ENCODE data around the gene PLD1.
"Not testable (repeated sequence)": the region's sequence is repeated elsewhere in the genome, so short reads cannot be mapped to it uniquely, and the experiment has no call there.

Gene PLD1

DNA sequence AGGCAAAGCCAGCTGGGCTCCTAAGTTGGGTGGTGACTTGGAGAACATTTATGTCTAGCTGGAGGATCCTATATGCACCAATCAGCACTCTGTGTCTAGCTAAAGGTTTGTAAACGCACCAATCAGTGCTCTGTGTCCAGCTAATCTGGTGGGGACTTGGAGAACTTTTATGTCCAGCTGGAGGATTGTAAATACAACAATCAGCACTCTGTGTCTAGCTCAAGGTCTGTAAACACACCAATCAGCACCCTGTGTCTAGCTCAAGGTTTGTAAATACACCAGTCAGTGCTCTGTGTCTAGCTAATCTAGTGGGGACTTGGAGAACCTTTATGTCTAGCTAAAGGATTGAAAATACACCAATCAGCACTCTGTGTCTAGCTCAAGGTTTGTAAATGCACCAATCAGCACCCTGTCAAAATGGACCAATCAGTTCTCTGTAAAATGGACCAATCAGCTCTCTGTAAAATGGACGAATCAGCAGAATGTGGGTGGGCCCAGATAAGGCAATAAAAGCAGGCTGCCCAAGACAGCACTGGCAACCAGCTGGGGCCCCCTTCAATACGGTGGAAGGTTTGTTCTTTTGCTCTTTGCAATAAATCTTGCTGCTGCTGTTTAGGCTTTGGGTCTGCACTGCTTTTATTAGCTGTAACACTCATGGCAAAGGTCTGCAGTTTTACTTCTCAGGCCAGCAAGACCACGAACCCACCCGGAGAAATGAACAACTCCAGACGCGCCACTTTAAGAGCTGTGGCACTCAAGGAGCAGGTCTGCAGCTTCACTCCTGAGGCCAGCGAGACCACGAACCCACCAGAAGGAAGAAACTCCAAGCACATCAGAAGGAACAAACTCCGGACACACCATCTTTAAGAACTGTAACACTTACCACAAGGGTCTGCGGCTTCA lies 63.7 kb downstream of the PLD1 start:
- not testable (repeated sequence) for H3K4me3 ChIP-seq (ENCODE audit: low read depth, low read length); H4K12ac ChIP-seq (ENCODE audit: low read depth, low read length)
- WGBS (ENCODE audit: extremely low coverage, insufficient coverage, insufficient read length), result no CpG with 5 or more reads among the region's 11 CpGs

GRCh38 chr3:171745577-171746319 lies 64.5 kb downstream of the PLD1 start:
- H2BK5ac ChIP-seq (ENCODE audit: low read depth, low read length, poor library complexity), result no peak overlapping the region
- no peak overlapping the region for H3K23ac ChIP-seq (ENCODE audit: low read length)
- no peak overlapping the region for H2AFZ ChIP-seq (ENCODE audit: insufficient read depth, low read length, poor library complexity)
- H3K18ac ChIP-seq (ENCODE audit: low read length), result no peak overlapping the region
- no peaks in the 10 kb centered on the region for H3K79me2 ChIP-seq (ENCODE audit: control insufficient read depth, insufficient read depth, low read length, poor library complexity)
- no peak overlapping the region for H3K4ac ChIP-seq (ENCODE audit: low read depth, low read length)
- H2AK5ac ChIP-seq (ENCODE audit: low read length), result no peak overlapping the region
- no peak overlapping the region for H2BK12ac ChIP-seq (ENCODE audit: low read length)
- no peak overlapping the region for H3K27ac ChIP-seq (ENCODE audit: low read depth, low read length)
- no peaks in the 10 kb centered on the region for H3K36me3 ChIP-seq (ENCODE audit: control insufficient read depth in 1 of 2, insufficient read depth in 2 of 2, low read length in 2 of 2)
- no peak overlapping the region for H3K4me3 ChIP-seq (ENCODE audit: low read depth, low read length)
- no peak overlapping the region for H2BK120ac ChIP-seq (ENCODE audit: insufficient read depth, low read length, poor library complexity)
- H3K9ac ChIP-seq (ENCODE audit: low read length), result no peak overlapping the region
- H4K91ac ChIP-seq (ENCODE audit: low read depth, low read length), result no peak overlapping the region
- no CpG with 5 or more reads among the region's 40 CpGs for WGBS (ENCODE audit: extremely low coverage, insufficient coverage, insufficient read length)
- no peak overlapping the region for H3K14ac ChIP-seq (ENCODE audit: low read length)
- no peak overlapping the region for H4K12ac ChIP-seq (ENCODE audit: low read depth, low read length)
- no peaks in the 10 kb centered on the region for H3K27me3 ChIP-seq (ENCODE audit: insufficient read depth, low read length)
- no peak for DNase-seq
- no peaks in the 10 kb centered on the region for H3K4me1 ChIP-seq (ENCODE audit: control insufficient read depth in 1 of 2, insufficient read depth in 2 of 2, low read length in 2 of 2)
- no peak overlapping the region for H4K8ac ChIP-seq (ENCODE audit: low read depth, low read length)
- peaks cover 11% of the 10 kb centered on the region for H3K9me3 ChIP-seq (ENCODE audit: insufficient read depth, low read depth, low read length)
- no peaks in the 10 kb centered on the region for H3K79me1 ChIP-seq (ENCODE audit: low read length)
- no peak overlapping the region for H3K4me2 ChIP-seq (ENCODE audit: low read length)

More for the DNA sequence above, 63.7 kb downstream of the PLD1 start:
- H3K4me2 ChIP-seq (ENCODE audit: low read length); H3K4ac ChIP-seq (ENCODE audit: low read depth, low read length); H2BK120ac ChIP-seq (ENCODE audit: insufficient read depth, low read length, poor library complexity); H3K79me1 ChIP-seq (ENCODE audit: low read length); H3K18ac ChIP-seq (ENCODE audit: low read length); H3K79me2 ChIP-seq (ENCODE audit: control insufficient read depth, insufficient read depth, low read length, poor library complexity); H2AFZ ChIP-seq (ENCODE audit: insufficient read depth, low read length, poor library complexity); H4K91ac ChIP-seq (ENCODE audit: low read depth, low read length); H2AK5ac ChIP-seq (ENCODE audit: low read length); H2BK5ac ChIP-seq (ENCODE audit: low read depth, low read length, poor library complexity); H3K23ac ChIP-seq (ENCODE audit: low read length); H2BK12ac ChIP-seq (ENCODE audit: low read length); H3K14ac ChIP-seq (ENCODE audit: low read length); H3K4me1 ChIP-seq (ENCODE audit: control insufficient read depth in 1 of 2, insufficient read depth in 2 of 2, low read length in 2 of 2); DNase-seq; H3K27ac ChIP-seq (ENCODE audit: low read depth, low read length); H4K8ac ChIP-seq (ENCODE audit: low read depth, low read length); H3K36me3 ChIP-seq (ENCODE audit: control insufficient read depth in 1 of 2, insufficient read depth in 2 of 2, low read length in 2 of 2); H3K27me3 ChIP-seq (ENCODE audit: insufficient read depth, low read length); H3K9ac ChIP-seq (ENCODE audit: low read length): not testable (repeated sequence)
- peaks cover 11% of the 10 kb centered on the region for H3K9me3 ChIP-seq (ENCODE audit: insufficient read depth, low read depth, low read length)

DNA sequence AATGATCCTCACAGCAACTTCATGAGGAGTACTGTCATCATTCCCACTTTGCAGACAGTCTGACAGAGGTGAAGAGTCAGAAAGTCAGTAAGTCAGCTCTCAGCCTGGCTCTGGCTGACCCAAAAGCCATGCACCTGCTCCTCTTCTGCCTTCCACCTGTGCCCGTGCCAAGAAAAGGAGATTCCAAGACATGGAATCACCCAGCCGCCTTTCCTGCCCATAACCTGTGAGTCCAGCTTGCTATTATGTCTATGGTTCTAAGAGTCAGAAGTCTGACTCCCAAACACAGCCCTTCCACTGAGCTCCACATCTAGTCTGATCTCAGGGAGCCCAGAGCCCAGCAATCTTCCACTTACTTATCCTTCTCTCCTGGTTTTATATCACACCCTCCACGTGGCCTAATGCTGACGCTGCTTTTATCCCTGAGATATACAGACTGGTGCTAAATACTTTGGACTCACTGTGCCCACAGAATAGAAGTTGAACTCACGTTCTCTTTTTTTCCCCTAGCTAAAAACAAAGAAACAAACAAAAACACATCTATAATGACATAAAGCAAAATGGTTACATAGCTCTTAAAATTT lies 66.0 kb downstream of the PLD1 start:
- no peak overlapping the region for H3K27ac ChIP-seq (ENCODE audit: low read depth, low read length)
- H3K4me1 ChIP-seq (ENCODE audit: control insufficient read depth in 1 of 2, insufficient read depth in 2 of 2, low read length in 2 of 2), result no peaks in the 10 kb centered on the region
- no peak overlapping the region for H3K14ac ChIP-seq (ENCODE audit: low read length)
- H3K79me2 ChIP-seq (ENCODE audit: control insufficient read depth, insufficient read depth, low read length, poor library complexity), result no peaks in the 10 kb centered on the region
- no peak overlapping the region for H3K4me2 ChIP-seq (ENCODE audit: low read length)
- no peak overlapping the region for H3K4ac ChIP-seq (ENCODE audit: low read depth, low read length)
- no peak overlapping the region for H2BK120ac ChIP-seq (ENCODE audit: insufficient read depth, low read length, poor library complexity)
- H4K91ac ChIP-seq (ENCODE audit: low read depth, low read length), result no peak overlapping the region
- H3K9me3 ChIP-seq (ENCODE audit: insufficient read depth, low read depth, low read length), result peaks cover 11% of the 10 kb centered on the region
- H3K23ac ChIP-seq (ENCODE audit: low read length), result no peak overlapping the region
- H3K4me3 ChIP-seq (ENCODE audit: low read depth, low read length), result no peak overlapping the region
- H3K18ac ChIP-seq (ENCODE audit: low read length), result no peak overlapping the region
- H4K8ac ChIP-seq (ENCODE audit: low read depth, low read length), result no peak overlapping the region
- no CpG with 5 or more reads among the region's 5 CpGs for WGBS (ENCODE audit: extremely low coverage, insufficient coverage, insufficient read length)
- H3K27me3 ChIP-seq (ENCODE audit: insufficient read depth, low read length), result no peaks in the 10 kb centered on the region
- H3K9ac ChIP-seq (ENCODE audit: low read length), result no peak overlapping the region
- H3K79me1 ChIP-seq (ENCODE audit: low read length), result no peaks in the 10 kb centered on the region
- no peaks in the 10 kb centered on the region for H3K36me3 ChIP-seq (ENCODE audit: control insufficient read depth in 1 of 2, insufficient read depth in 2 of 2, low read length in 2 of 2)
- H2BK12ac ChIP-seq (ENCODE audit: low read length), result no peak overlapping the region
- H2BK5ac ChIP-seq (ENCODE audit: low read depth, low read length, poor library complexity), result no peak overlapping the region
- no peak overlapping the region for H4K12ac ChIP-seq (ENCODE audit: low read depth, low read length)
- H2AFZ ChIP-seq (ENCODE audit: insufficient read depth, low read length, poor library complexity), result no peak overlapping the region
- no peak overlapping the region for H2AK5ac ChIP-seq (ENCODE audit: low read length)
- DNase-seq, result no peak

DNA sequence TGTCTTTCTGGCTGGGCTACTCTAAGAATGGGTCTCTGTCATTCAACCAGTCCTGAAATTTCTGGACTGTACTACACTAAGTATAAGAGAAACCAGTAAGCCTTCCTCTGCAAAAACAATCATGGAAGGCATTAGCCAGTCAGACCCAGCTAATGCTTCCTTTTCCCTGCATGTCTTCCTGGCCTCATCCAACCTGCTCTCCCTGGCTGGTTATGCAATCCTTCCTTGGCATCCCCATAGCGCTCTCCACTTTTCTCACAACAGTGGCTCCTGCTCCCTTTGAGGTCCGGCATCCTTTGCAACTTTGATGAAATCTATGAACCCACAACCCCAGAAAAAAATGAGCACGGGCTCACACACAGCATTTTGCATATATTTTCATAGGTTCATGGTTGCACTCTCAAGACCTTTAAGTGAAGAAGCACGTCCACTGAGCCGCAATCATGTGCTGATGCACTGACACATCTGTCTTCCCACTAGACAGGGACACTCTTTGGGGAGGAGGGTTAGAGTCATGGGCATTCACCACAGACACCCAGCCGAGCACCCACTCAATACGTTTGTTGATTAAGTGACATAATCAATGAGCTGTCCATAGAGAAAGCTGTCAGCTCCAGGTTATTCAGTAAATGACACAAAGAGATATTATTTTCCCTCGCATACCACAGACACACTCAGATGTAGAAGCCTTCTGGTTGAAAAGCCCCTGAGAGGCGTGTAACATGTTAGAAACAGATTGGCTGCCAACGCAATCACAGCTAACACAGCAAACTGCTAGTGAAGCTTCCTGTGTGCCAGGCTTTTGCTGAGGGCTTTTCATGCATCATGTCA lies 66.7 kb downstream of the PLD1 start:
- Histone ChIP-seq H2BK120ac (ENCODE audit: insufficient read depth, low read length, poor library complexity) (no peak overlapping the region), H2BK12ac (ENCODE audit: low read length) (no peak overlapping the region), H3K4me2 (ENCODE audit: low read length) (no peak overlapping the region), H2BK5ac (ENCODE audit: low read depth, low read length, poor library complexity) (no peak overlapping the region), H3K27me3 (ENCODE audit: insufficient read depth, low read length) (no peaks in the 10 kb centered on the region), H3K4ac (ENCODE audit: low read depth, low read length) (no peak overlapping the region), H3K4me1 (ENCODE audit: control insufficient read depth in 1 of 2, insufficient read depth in 2 of 2, low read length in 2 of 2) (no peaks in the 10 kb centered on the region), H3K27ac (ENCODE audit: low read depth, low read length) (no peak overlapping the region), H3K79me2 (ENCODE audit: control insufficient read depth, insufficient read depth, low read length, poor library complexity) (no peaks in the 10 kb centered on the region), H3K79me1 (ENCODE audit: low read length) (no peaks in the 10 kb centered on the region), H4K91ac (ENCODE audit: low read depth, low read length) (no peak overlapping the region), H3K36me3 (ENCODE audit: control insufficient read depth in 1 of 2, insufficient read depth in 2 of 2, low read length in 2 of 2) (no peaks in the 10 kb centered on the region), H3K9ac (ENCODE audit: low read length) (no peak overlapping the region), H3K18ac (ENCODE audit: low read length) (no peak overlapping the region), H3K4me3 (ENCODE audit: low read depth, low read length) (no peak overlapping the region), H3K23ac (ENCODE audit: low read length) (no peak overlapping the region), H3K14ac (ENCODE audit: low read length) (no peak overlapping the region), H4K8ac (ENCODE audit: low read depth, low read length) (no peak overlapping the region), H4K12ac (ENCODE audit: low read depth, low read length) (no peak overlapping the region), H2AK5ac (ENCODE audit: low read length) (no peak overlapping the region), H3K9me3 (ENCODE audit: insufficient read depth, low read depth, low read length) (peaks cover 11% of the 10 kb centered on the region), H2AFZ (ENCODE audit: insufficient read depth, low read length, poor library complexity) (no peak overlapping the region)
- no peak for DNase-seq
- WGBS (ENCODE audit: extremely low coverage, insufficient coverage, insufficient read length), result no CpG with 5 or more reads among the region's 10 CpGs
